Measurements from ENCODE around the gene NIPAL1. TPM values are rescaled to one million over a fixed set of nuclear protein-coding genes. Genes with fewer than 3 reads are reported as not detected.

NIPAL1 gene
- total RNA-seq, 2 donors from 2014 or later = 0.68 to 2.4 TPM

DNA sequence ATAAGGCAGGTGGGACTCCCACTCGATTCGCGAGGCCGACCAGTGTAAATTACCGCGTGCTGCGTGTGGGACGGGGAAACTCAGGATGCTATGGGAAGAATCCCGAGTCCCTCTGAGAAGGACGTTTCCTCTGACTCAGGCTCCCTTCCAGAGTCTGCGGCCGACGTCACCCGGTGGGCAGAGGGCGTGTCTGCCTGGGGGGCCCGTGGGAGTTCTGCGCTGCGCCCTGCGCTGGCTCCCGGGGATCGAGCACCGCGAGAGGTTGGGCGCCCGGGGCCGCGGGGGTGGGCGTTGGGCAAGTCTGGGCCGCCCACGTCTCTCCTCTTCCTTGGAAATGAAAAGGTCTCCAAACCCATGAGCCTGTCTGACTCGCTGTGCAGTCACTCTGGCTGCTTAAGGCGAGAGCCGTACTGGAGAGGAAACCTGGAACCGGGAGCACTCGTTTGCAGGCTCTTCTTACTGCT is 568 bp downstream of the NIPAL1 start:
- H3K27ac ChIP-seq = no peak overlapping the region
- no peak for ATAC-seq (ENCODE audit: insufficient number of reproducible peaks, low FRiP score, low read depth)

DNA sequence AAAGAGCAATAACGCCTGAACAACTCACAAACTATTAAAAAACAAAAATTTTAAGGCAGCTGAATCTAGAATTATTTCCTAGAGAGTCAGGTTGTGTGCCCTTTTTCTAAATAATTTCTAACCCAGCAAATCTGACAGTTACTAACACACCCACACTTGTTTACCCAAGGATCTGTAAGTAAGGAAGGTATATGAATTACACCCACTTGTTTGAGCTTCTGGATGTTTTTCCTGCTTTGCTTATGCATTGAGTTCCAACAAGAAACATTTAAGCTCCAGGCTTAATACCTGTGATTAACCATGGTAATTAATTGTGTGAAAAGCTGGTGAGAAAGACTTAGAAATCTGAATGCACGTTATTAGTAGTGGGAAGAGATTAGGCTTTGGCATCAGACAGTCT is 1.5 kb downstream of the NIPAL1 start:
- DNase-seq (ENCODE audit: low spot score) (no peak), ATAC-seq (ENCODE audit: insufficient number of reproducible peaks, low FRiP score, low read depth) (no peak)
- H3K4me1 ChIP-seq (ENCODE audit: control insufficient read depth in 1 of 2, low read depth in 2 of 2) = peaks cover 4% of the 10 kb centered on the region in 2 donors
- H3K4me3 ChIP-seq = no peak overlapping the region
- H3K27ac ChIP-seq = no peak overlapping the region
- no peaks in the 10 kb centered on the region for H3K9me3 ChIP-seq
- no peaks in the 10 kb centered on the region for H3K27me3 ChIP-seq (replicated peaks; ENCODE audit: insufficient read depth)
- TF ChIP-seq, protein P1, sequence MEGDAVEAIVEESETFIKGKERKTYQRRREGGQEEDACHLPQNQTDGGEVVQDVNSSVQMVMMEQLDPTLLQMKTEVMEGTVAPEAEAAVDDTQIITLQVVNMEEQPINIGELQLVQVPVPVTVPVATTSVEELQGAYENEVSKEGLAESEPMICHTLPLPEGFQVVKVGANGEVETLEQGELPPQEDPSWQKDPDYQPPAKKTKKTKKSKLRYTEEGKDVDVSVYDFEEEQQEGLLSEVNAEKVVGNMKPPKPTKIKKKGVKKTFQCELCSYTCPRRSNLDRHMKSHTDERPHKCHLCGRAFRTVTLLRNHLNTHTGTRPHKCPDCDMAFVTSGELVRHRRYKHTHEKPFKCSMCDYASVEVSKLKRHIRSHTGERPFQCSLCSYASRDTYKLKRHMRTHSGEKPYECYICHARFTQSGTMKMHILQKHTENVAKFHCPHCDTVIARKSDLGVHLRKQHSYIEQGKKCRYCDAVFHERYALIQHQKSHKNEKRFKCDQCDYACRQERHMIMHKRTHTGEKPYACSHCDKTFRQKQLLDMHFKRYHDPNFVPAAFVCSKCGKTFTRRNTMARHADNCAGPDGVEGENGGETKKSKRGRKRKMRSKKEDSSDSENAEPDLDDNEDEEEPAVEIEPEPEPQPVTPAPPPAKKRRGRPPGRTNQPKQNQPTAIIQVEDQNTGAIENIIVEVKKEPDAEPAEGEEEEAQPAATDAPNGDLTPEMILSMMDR (IDR thresholded peaks at IDR 0.05) = no peak
- no peaks in the 10 kb centered on the region for H3K36me3 ChIP-seq

More for the DNA sequence above, 568 bp downstream of the NIPAL1 start:
- TF ChIP-seq, protein P1 (IDR thresholded peaks at IDR 0.05) = no peak
- Histone ChIP-seq H3K9me3 (no peaks in the 10 kb centered on the region), H3K4me1 (ENCODE audit: control insufficient read depth in 1 of 2, low read depth in 2 of 2) (peaks cover 4% of the 10 kb centered on the region in 2 donors), H3K4me3 (peak overlapping the region; percentile 86), H3K36me3 (no peaks in the 10 kb centered on the region), H3K27me3 (replicated peaks; ENCODE audit: insufficient read depth) (no peaks in the 10 kb centered on the region)
- DNase-seq (ENCODE audit: low spot score) = peak; percentile 31

DNA sequence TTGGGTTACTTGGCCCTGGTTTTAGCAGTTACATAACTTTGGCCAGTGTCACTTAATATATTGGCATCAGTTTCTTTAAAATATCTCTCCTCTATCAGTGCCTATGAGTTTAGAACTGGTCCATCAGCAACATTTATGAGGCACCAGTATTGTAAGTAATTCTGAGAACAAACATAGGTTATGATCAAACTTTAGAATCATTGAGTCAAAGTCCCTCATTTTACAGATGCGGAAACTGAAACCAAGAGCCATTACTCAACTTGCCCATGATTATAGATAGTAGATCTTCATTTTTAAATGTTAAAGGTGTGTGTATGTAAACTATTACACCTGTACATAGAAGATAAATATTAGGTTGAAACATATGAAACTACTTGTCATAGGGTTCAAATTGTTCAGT is 4.5 kb downstream of the NIPAL1 start:
- Histone ChIP-seq H3K4me1 (ENCODE audit: control insufficient read depth in 1 of 2, low read depth in 2 of 2) (peaks cover 4% of the 10 kb centered on the region in 2 donors), H3K36me3 (no peaks in the 10 kb centered on the region), H3K27me3 (replicated peaks; ENCODE audit: insufficient read depth) (no peaks in the 10 kb centered on the region), H3K4me3 (no peak overlapping the region), H3K9me3 (no peaks in the 10 kb centered on the region), H3K27ac (no peak overlapping the region)
- no peak for ATAC-seq (ENCODE audit: insufficient number of reproducible peaks, low FRiP score, low read depth)
- TF ChIP-seq, protein P1 (IDR thresholded peaks at IDR 0.05) = no peak
- no peak for DNase-seq (ENCODE audit: low spot score)

DNA sequence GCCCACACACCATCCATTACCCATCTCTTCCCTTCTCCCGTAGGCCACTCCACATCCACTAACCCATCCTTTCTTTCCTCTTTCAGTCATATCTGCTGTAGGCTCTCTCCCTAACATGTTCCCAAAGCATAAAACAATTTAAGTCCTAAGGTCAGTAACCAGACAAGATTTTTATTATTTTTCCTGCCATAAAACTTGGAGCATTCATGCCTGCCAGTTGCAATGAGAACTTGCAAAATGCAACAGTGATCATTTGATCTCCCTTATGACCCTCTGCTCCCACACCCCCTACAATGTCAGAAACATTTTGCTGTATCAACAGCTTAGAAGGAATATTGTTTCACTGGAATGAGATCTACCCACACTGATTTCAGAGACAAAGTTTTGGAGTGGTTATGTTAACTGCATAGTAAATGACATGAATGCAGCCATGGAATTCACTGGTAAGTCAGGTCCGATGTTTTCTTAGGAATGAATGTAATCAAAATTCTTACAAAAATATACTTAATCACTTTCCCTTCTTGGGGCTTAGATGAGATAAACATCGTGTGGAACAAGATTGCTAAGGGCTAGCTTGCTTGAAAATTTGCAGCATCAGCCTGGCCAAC is 5.7 kb downstream of the NIPAL1 start:
- TF ChIP-seq, protein P1 (IDR thresholded peaks at IDR 0.05) = no peak
- Histone ChIP-seq H3K36me3 (no peaks in the 10 kb centered on the region), H3K27me3 (replicated peaks; ENCODE audit: insufficient read depth) (no peaks in the 10 kb centered on the region), H3K9me3 (no peaks in the 10 kb centered on the region), H3K4me3 (no peak overlapping the region), H3K27ac (no peak overlapping the region), H3K4me1 (ENCODE audit: control insufficient read depth in 1 of 2, low read depth in 2 of 2) (peaks cover 0 to 3% of the 10 kb centered on the region in 2 donors)
- DNase-seq (ENCODE audit: low spot score) (no peak), ATAC-seq (ENCODE audit: insufficient number of reproducible peaks, low FRiP score, low read depth) (no peak)

DNA sequence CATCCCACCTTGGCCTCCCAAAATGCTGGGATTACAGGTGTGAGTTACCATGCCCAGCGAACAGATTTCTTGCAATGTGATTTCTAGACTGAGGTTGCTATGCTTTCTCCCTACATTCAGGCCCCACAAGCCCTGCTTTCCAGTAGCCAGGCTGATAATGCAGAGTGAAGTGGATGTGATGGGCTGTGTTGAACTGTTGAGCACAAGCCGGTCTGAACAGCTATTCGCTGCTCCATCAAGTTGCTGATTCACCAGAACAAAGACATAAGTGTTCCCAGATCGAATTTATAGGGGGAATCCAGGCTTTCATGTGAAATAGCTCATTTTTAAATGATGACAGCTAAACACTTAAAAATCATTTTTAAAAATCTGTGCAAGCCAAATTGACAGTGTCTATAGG is 8.0 kb downstream of the NIPAL1 start:
- no peak overlapping the region for H3K27ac ChIP-seq
- H3K9me3 ChIP-seq = no peaks in the 10 kb centered on the region
- no peaks in the 10 kb centered on the region for H3K27me3 ChIP-seq (replicated peaks; ENCODE audit: insufficient read depth)
- no peak for DNase-seq (ENCODE audit: low spot score)
- TF ChIP-seq, protein P1 (IDR thresholded peaks at IDR 0.05) = no peak
- H3K4me3 ChIP-seq = no peak overlapping the region
- H3K4me1 ChIP-seq (ENCODE audit: control insufficient read depth in 1 of 2, low read depth in 2 of 2) = no peaks in the 10 kb centered on the region
- no peaks in the 10 kb centered on the region for H3K36me3 ChIP-seq
- no peak for ATAC-seq (ENCODE audit: insufficient number of reproducible peaks, low FRiP score, low read depth)
